GM18526 (cell line): ENCODE data around the gene CERS1.

Experiments
- POLR2A ChIP-seq: IDR thresholded peaks from 3 replicates; pipeline ENCODE4 v1.6.1; 2011; ENCODE audit not compliant: insufficient read length; ENCODE audit errors: extremely low read depth

The CERS1 gene

DNA sequence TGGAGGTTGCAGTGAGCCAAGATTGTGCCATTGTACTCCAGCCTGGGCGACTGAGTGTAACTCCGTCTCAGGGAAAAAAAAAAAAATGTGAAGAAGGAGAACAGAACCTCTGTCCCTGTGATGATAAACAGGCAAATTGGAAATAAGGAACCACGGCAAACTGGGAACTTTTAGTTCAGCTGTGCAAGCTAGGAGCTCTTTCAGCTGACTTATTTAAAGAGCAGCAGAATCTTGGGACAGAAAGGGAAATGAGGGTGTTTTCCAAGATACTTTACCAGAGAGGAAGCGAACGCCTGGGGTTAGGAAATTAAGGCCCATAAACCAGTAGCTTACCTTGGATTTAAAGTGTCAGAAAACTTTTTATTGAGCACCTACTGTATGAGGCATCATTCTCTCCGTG is 67.2 kb downstream of the CERS1 start:
- TF ChIP-seq POLR2A, result no peak
